Measurements from ENCODE around the gene GOLGA8K.
A peak's percentile ranks its signal among the peaks of the same experiment; 100 is the strongest.
"Not testable (repeated sequence)": the region's sequence is repeated elsewhere in the genome, so short reads cannot be mapped to it uniquely, and the experiment has no call there.

The GOLGA8K gene, protein sequence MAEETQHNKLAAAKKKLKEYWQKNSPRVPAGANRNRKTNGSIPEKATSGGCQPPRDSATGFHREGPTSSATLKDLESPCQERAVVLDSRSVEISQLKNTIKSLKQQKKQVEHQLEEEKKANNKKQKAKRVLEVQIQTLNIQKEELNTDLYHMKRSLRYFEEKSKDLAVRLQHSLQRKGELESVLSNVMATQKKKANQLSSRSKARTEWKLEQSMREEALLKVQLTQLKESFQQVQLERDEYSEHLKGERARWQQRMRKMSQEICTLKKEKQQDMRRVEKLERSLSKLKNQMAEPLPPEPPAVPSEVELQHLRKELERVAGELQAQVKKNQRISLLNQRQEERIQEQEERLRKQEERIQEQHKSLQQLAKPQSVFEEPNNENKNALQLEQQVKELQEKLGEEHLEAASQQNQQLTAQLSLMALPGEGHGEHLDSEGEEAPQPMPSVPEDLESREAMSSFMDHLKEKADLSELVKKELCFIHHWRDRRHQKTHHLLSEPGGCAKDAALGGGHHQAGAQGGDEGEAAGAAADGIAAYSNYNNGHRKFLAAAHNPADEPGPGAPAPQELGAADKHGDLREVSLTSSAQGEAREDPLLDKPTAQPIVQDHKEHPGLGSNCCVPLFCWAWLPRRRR

GRCh38 chr15:32403192-32403591 is at the start of gene GOLGA8K:
TSS of gene GOLGA8K (minus strand) at chr15:32403292. CDS start at chr15:32403194, 98 bp downstream.
- not testable (repeated sequence) for DNase-seq

- not testable (repeated sequence) for DNase-seq
These were observed 37.4 kb upstream of the GOLGA8K start for GRCh38 chr15:32440445-32440977.

DNA sequence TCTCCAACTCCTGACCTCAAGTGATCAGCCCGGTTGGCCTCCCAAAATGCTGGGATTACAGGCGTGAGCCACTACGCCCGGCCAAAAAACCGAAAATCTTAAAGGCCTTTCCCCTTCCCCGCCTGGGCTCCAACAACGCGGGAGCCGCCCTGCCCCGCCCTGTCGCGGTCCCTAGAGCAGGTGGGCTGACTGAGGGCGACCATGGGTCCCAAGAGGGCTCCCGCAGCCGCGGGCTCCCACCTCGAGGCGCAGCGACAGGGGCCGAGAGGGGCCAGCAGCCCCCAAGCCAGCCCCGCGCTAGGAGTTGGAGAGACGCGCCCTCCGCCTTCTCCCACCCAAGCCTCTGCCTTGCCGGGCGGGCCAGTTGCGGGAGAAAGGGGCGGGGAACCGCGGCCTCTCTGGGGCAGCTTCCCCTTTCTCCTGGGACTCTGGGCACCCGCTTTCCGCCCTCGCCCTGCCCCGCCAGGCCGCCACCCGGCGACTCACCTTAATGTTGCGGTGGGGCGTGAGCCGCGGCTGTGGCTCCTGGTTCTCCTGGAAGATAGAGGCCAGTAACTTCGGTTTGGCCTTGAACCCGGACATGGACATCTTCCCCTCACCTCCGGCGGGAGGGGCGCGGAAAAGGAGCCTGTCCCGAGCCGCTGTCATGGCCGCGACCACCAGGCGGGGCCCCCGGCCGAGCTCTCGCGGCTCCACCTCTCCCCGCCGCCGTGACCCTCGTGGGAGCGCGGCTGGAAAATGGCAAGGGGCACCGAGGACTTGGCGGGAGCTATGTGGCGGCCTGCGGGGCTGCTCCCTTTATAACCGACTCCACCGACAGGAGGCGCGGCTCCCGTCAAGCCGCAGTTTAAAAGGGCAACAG is 31.2 kb upstream of the GOLGA8K start:
- not testable (repeated sequence) for DNase-seq

GRCh38 chr15:32427635-32428034 is 24.5 kb upstream of the GOLGA8K start:
- DNase-seq = not testable (repeated sequence)

GRCh38 chr15:32426511-32426910 is 23.4 kb upstream of the GOLGA8K start:
- not testable (repeated sequence) for DNase-seq

- not testable (repeated sequence) for DNase-seq
These were observed 4.8 kb upstream of the GOLGA8K start for GRCh38 chr15:32407903-32408302.

DNA sequence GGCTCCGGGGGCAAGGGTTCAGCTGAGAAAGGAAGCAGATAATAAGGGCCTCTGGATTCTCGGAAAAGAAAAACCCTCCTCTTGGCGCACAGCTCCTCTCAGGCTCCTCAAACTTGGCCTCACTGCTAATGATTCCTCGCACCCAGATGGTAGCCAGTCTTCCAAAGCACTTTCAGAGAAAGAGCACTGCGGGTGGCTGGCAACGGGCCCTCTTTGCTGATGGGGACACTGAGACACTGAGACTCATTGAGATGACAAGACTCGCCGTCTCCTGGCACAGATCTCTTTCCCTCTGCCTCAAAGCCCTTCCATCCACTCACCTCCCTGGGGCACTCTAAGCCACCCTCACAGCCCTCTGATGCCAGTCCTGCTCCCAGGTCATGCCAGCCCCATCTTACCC is 6.6 kb downstream of the GOLGA8K start:
- not testable (repeated sequence) for DNase-seq

- DNase-seq = not testable (repeated sequence)
These were observed 8.3 kb downstream of the GOLGA8K start for GRCh38 chr15:32394745-32395144.

- not testable (repeated sequence) for DNase-seq
These were observed 14.9 kb downstream of the GOLGA8K start for GRCh38 chr15:32388050-32388648.

GRCh38 chr15:32385823-32386495 is 17.1 kb downstream of the GOLGA8K start:
- not testable (repeated sequence) for DNase-seq

DNA sequence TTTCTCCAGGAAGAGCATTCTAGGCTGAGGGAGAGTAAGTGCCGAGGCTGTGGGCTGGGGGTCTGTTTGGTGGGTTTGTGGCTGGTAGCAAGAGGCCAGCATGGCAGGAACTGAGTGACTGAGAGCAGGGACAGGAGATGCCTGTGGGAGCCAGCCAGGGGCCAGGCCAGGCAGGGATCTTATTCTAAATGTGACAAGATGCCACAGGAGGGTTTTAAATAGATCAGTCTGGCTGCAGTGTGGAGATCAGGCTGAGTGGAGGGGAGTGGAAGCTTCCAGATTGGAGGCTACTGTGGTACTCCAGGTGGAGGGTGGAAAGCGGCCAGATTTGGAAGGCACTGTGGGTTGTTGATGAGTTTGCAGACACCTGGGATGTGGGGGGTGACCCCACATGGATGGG is 28.9 kb downstream of the GOLGA8K start:
- not testable (repeated sequence) for DNase-seq

DNA sequence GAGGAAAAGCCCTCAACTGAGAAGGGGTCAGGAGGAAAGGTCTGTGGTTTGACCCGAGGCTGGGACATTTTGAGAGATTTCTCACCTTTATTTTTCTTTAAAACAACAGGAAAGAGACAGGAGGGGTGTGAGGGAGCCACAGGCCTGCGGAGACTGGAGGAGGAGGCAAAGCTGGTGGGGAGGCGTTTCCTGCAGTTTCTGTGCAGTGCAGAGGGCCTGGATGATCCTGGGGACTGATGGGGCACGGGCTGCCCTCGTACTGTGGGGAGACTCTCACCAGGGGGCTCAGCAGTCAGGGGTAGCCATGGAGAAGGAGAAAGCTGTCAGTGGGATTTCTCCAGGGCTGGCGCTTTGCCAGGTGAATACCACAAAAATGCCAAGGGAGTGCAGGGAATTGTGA is 29.4 kb downstream of the GOLGA8K start:
- DNase-seq = not testable (repeated sequence)

DNA sequence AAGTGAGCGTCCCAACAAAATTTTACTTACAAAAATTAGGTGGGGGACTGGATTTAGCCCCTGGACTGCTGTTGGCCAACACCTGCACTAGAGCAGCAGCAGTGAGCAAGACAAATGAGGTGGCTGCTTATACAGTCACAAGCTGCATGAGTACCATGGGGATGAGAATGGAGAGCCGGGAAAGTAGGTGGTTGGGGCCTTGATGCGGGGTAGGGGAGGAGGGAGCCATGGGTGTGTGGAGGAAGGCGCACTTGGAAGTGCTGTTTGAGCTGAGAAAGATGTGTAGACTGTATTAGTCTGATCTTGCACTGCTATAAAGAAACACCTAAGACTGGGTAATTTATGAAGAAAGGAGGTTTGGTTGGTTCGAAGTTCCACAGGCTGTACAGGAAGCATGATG is 31.0 kb downstream of the GOLGA8K start:
- DNase-seq = not testable (repeated sequence)

DNA sequence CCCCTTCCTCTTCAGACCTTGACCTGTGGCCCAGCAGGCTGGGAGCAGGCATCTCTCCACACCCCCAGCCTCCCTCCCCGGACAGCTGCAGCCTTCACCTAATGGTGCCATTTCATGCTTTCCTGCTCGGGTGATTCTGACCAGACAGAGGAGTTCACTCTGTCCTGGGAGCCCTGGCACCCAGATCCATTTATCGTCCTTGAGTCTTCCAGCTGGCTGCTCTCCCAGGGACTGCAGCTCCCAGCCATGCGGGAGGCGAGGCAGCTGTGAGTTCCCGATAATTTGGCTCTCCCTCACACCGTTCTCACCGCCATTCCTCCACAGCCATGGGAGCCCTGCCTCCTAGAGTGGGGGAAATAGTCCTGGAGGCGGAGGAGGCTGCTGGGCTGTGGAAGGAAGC is 32.6 kb downstream of the GOLGA8K start:
- DNase-seq = not testable (repeated sequence)

DNA sequence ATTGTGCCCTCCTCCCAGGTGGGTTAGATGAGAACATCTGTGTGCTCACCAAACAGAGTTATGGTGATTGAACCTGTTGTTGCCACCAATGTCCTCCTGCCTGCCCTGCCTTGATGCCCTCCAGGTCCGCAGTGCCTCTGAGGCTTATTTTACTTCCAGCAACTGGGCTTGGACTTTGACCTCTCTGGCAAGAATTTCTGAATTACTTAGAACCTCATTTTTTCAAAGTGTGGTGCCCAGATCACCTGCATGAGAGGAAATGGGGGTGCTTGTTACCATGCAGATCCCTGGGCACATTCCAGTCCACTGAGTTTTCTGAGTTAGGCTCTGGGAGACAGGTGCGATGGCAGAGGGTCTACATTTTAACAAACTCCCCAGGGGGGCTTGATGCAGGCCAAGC is 33.0 kb downstream of the GOLGA8K start:
- DNase-seq = not testable (repeated sequence)

GRCh38 chr15:32366492-32366891 is 36.6 kb downstream of the GOLGA8K start:
- not testable (repeated sequence) for DNase-seq

DNA sequence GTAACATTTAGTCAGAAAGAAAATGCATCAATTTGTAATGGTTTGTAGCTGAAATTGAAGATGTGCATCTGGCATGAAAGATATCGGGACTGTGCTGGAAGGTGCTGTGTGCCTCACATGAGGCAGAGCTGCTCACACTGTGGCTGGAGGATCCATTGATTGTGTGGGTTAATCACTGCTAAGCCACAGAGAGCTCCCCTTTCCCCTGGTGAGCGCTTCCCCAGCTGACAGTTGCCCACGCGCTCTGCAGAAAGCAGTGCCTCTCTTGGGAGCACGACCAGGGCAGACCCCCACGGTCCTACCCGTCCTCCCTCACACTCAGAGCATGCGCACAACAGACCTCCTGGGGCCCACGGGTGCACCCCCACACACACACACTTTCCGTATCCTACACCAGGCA is 37.1 kb downstream of the GOLGA8K start:
- not testable (repeated sequence) for DNase-seq

DNA sequence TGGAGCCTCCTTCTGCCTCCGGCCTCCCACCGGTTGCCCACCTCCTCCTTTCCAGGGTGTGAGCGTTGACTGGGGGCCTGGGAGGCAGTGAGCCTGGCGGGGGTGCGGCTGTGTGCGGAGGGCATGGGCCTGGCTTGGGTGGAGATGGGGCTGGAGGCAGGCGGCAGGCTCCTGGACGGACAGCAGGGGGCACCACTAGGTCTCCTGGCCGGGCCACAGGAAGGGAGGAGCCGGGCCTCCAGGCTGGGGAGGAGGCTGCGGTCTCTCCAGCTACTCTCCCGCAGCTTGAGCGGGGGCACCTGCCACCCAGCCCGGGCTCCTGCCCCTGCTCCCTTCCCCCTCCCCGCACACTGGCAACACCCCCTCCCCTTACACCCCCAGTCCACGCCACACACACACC is 38.1 kb downstream of the GOLGA8K start:
- DNase-seq = peak; percentile 75

DNA sequence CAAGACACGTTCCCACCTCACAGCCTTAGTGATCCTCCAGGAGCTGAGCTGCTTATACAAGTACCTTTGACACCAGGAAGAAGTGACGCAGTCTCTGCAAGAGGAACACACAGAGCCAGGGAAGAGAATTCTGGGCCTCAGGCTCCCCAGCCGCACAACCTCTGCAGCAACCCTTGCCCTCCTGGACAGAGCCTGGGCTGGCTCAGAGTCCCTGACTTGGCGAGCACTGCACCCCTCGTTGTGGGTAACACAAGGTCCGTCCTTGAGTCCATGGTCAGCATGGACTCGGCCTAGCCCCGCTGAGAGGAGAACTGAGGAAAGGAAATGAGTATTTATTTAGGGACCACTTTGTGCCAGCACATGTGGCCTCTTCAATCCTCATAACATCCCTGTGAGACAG is 39.6 kb downstream of the GOLGA8K start:
- DNase-seq = not testable (repeated sequence)

GRCh38 chr15:32361662-32362061 is 41.4 kb downstream of the GOLGA8K start:
- not testable (repeated sequence) for DNase-seq

GRCh38 chr15:32358462-32358861 is 44.6 kb downstream of the GOLGA8K start:
- DNase-seq = not testable (repeated sequence)

- not testable (repeated sequence) for DNase-seq
These were observed 46.2 kb downstream of the GOLGA8K start for GRCh38 chr15:32356909-32357308.

Data from stimulated activated CD4-positive, alpha-beta T cell treated with anti-CD3 and anti-CD28 coated beads, Interleukin-15, amount 100 ng/mL, for 24 hours (primary cell).